NCI-H1436 treated with DMSO at 0.1 percent for 48 hours (cell line): ENCODE results near the gene EHMT1.
"Not testable (repeated sequence)": the region's sequence is repeated elsewhere in the genome, so short reads cannot be mapped to it uniquely, and the experiment has no call there.

Experiments used
- DNase-seq: peaks from one replicate; lab custom pipeline; 2025; lab: John Stamatoyannopoulos, UW

EHMT1 gene

GRCh38 chr9:137694962-137695875 lies 76.4 kb downstream of the EHMT1 start:
- no peak for DNase-seq

- DNase-seq = no peak
These were observed 77.5 kb downstream of the EHMT1 start for GRCh38 chr9:137696136-137696925.

- DNase-seq = no peak
These were observed 78.4 kb downstream of the EHMT1 start for GRCh38 chr9:137697193-137697592.

GRCh38 chr9:137697832-137698231 lies 79.0 kb downstream of the EHMT1 start:
- no peak for DNase-seq

- DNase-seq = no peak
These were observed 82.1 kb downstream of the EHMT1 start for GRCh38 chr9:137700911-137701310.

- no peak for DNase-seq
These were observed 84.0 kb downstream of the EHMT1 start for GRCh38 chr9:137702615-137703379.

- no peak for DNase-seq
These were observed 85.2 kb downstream of the EHMT1 start for GRCh38 chr9:137703842-137704508.

- DNase-seq = no peak
These were observed 86.6 kb downstream of the EHMT1 start for GRCh38 chr9:137705443-137705863.

GRCh38 chr9:137705906-137706305 lies 87.1 kb downstream of the EHMT1 start:
- no peak for DNase-seq

- no peak for DNase-seq
These were observed 88.6 kb downstream of the EHMT1 start for GRCh38 chr9:137707361-137707760.

GRCh38 chr9:137708590-137709284 lies 89.9 kb downstream of the EHMT1 start:
- DNase-seq = no peak

- DNase-seq = no peak
These were observed 90.8 kb downstream of the EHMT1 start for GRCh38 chr9:137709411-137710101.

GRCh38 chr9:137710704-137711103 lies 91.9 kb downstream of the EHMT1 start:
- no peak for DNase-seq

- DNase-seq = no peak
These were observed 92.9 kb downstream of the EHMT1 start for GRCh38 chr9:137711678-137712105.

- DNase-seq = no peak
These were observed 96.5 kb downstream of the EHMT1 start for GRCh38 chr9:137715321-137715720.

- DNase-seq = not testable (repeated sequence)
These were observed 97.3 kb downstream of the EHMT1 start for GRCh38 chr9:137715866-137716693.

- DNase-seq = no peak
These were observed 98.0 kb downstream of the EHMT1 start for GRCh38 chr9:137716694-137717287.

GRCh38 chr9:137717776-137718327 lies 99.0 kb downstream of the EHMT1 start:
- no peak for DNase-seq

GRCh38 chr9:137719194-137719593 lies 100.4 kb downstream of the EHMT1 start:
- DNase-seq = no peak
